ENCODE results near the gene CLDND2.

The CLDND2 gene

GRCh38 chr19:51354742-51355148 lies 14.1 kb downstream of the CLDND2 start:
- peak; percentile 88 for DNase-seq (ENCODE audit: low read depth, low spot score)

DNA sequence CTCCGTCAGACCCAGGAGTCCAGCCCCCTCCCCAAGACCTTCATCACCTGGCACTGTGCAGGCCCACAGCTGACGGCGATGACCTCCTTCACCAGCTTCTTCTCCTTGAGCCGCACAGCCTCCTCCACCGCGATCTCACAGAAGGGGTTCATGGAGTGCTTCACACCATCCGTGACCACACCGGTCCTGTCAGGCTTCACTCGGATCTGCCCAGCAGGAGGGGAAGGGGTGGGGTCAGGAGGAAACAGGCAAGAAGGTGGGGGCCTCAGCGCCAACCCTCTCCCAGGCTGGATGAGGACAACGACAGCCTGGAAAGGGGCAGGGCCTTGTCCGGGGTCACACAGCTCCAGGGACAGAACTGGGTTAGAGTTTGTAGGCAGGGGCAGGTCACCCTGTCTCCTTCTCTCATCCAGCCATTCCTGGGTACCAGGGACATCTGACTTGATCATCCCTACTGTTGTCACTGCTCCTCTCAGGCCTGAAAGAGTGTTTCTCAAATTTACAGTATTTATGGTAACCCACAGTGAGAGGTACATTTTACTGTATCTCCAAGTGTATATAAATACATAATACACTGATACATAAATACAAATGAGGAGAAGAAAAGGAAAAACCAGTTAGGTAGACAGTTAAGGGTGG lies 14.6 kb downstream of the CLDND2 start:
- DNase-seq (ENCODE audit: low read depth, low spot score), result peak; percentile 52

DNA sequence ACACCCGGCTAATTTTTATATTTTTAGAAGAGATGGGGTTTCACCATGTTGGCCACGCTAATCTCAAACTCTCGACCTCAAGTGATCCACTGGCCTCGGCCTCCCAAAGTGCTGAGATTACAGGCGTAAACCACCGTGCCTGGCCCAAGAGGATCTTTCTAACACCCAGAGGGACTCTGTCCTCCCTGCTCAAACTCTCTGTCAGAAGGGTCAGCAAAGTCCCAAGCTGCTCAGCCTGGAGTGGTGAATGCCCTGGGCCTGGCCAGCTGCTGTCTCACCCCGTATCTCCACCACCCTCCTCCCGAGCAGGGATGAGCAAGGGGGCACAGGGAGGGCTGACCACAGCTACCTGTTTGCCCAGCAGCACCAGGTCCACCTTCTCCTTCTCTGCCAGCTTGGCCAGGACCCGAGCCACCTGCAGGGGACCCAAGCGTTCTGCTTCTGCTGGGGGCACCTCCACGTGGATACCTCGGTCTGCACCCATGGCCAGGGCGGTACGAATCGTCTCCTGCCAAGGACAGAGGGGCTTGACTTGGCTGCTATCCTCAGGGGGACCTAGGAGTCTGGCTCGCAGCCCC lies 15.9 kb downstream of the CLDND2 start:
- DNase-seq (ENCODE audit: low read depth, low spot score), result no peak

DNA sequence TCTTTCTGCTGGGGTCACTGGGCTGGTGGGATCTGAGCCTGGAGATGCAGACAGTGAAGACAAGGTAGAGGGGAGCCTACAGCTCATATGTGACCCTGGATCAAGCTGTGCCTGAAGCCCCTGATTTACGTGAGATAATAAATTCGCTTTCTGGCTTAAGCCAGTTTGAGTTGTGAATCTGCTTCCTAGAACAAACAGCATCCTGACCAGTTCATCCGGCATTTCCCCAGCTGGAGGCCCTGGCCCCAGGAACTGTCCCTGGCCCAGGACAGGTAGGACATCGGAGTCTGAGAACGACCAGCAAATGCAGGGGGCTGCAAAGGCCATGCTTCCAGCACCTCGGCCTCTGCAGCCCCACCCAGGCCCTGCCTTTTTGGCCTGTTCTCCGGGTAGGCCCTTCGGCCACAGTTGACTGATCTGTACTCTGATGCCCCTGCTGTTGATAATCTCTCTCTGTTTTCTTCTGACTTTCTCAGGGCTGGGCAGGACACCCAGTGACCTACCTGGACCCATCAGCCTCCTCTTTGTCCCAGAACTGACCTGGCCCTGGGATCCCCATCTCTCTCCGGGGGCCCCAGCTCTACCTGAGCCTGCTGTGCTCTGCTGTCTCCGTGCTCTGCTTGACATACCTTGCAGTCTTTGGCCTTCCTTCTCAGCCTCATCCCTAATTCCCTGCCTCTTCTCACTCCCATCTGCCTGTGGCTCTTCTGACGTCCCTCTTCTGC lies 17.4 kb downstream of the CLDND2 start:
- DNase-seq (ENCODE audit: low read depth, low spot score), result no peak

DNA sequence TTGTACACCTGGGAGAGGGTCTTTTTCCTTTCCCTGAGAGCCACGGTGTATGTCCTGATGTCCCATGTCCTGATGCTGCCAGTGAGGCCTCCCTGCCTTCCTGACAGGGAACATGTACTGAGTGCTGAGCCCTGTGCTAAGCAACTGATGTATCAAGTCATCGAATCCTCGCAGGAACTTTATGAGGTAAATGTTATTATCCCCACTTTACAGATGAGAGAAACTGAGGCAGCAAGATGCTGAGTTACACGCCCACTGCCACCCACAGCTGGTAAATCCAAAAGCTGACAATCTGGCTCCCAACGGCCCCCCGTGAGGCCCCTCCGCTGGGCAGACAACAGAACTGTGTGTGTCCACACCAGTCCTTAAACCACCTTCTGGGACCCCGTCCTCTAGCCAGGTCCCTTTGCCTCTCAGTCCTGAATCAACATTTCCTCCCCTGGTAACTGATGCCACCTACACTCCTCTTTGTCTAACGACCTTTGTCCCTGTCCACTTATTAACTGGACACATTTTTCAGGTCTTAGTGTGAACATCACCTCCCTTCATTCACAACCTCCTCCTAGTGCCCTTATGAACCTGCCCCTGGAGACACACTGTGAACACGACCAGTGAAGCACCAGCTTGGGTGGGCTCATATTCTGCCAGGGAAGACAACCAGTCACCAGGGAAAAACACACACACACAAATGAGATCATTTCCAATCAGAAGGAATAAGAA lies 21.4 kb downstream of the CLDND2 start:
- no peak for DNase-seq (ENCODE audit: low read depth, low spot score)

- DNase-seq (ENCODE audit: low read depth, low spot score), result no peak
Observed at GRCh38 chr19:51346742-51347141, 22.1 kb downstream of the CLDND2 start.

DNA sequence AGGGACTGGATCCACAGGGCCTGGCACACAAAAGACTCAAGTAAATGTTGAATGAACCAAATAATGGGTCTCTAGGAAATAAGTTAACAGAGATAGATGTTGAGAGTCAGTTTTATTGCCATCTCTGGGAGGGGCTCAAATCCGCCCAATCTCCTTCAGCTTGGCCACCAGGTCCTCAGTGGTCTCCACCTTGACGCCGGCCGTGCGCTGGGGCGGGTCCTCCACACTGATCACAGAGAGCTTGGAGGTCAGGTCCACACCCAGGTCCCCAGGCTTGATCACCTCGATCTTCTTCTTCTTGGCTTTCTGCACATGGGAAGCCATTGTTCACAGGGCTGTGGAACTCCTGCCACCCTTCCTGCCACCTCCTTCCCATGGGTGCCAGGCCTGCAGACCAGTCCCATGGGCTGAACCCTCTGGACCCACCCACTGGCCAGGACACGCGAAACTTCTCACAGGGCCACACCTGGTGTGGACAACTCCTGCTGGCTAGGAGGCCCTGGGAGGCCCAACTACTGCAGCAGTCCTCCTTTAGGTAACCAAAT lies 23.7 kb downstream of the CLDND2 start:
- no peak for DNase-seq (ENCODE audit: low read depth, low spot score)

DNA sequence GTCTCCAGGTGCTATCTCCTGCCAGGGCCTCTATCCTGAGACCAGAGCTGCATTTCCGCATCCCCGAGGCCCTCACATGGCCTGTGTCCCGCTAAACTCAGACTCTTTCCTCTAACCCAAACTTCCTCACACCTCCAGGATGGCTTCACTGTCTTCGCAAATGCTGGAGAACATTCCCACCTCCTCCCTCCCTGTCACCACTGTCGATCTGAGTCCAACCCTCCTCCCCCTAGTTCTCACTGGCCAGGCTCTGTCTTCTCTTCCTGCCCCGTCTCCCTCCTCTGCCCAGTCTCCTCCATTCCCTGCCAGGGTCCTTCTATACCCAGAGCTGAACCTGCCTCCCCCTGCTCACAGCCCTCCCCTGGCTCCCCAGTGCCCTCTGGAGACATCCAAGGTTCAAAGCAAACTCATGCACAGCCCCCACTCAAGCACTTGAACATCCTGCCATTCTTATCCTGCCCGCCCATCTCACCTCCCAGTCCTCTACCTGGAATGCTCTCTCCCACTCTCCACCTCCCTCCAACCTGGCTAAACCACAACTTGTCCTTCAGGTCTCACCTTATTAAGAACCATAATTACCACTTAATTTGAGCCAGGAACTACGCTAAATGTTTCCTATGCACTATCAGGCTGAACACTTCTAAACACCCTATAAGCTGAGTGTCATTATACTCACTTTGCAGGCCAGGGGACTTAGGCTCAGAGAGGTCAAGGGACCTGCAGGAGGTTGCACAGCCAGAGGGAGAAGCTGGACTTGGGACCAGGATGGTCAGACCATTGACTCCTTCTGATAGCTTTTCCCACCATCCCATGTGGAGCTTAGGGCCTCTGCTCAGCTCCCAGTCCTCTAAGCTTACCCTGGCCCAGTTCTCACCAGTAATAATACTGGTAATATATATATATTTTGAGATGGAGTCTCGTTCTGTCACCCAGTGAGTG lies 25.9 kb downstream of the CLDND2 start:
- no peak for DNase-seq (ENCODE audit: low read depth, low spot score)

- peak; percentile 33 for DNase-seq (ENCODE audit: low read depth, low spot score)
Observed at GRCh38 chr19:51341976-51342580, 26.7 kb downstream of the CLDND2 start, which contains the start of gene VSIG10L. Gene VSIG10L, minus strand, starts transcription at chr19:51342139. Its CDS starts 15 bp downstream, at chr19:51342124.

DNA sequence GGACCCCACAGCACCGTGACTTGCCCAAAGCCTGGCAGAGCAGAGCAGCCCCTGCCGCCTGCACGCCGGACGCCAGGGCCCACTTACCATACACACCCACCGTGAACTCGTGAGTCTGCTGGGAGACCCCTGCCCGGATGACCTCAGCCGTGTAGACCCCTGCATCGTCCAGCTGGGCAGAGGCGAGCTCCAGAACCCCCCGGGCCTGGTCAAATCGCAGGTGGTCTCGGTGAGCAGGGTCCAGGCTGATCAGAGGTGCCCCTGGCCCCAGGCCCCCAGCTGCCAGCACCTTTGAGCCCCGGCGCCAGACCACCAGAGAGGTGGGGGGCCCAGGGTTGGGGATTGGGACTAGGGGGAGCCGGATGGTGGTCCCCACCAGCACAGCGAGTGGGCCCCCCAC lies 27.7 kb downstream of the CLDND2 start:
- no peak for DNase-seq (ENCODE audit: low read depth, low spot score)

DNA sequence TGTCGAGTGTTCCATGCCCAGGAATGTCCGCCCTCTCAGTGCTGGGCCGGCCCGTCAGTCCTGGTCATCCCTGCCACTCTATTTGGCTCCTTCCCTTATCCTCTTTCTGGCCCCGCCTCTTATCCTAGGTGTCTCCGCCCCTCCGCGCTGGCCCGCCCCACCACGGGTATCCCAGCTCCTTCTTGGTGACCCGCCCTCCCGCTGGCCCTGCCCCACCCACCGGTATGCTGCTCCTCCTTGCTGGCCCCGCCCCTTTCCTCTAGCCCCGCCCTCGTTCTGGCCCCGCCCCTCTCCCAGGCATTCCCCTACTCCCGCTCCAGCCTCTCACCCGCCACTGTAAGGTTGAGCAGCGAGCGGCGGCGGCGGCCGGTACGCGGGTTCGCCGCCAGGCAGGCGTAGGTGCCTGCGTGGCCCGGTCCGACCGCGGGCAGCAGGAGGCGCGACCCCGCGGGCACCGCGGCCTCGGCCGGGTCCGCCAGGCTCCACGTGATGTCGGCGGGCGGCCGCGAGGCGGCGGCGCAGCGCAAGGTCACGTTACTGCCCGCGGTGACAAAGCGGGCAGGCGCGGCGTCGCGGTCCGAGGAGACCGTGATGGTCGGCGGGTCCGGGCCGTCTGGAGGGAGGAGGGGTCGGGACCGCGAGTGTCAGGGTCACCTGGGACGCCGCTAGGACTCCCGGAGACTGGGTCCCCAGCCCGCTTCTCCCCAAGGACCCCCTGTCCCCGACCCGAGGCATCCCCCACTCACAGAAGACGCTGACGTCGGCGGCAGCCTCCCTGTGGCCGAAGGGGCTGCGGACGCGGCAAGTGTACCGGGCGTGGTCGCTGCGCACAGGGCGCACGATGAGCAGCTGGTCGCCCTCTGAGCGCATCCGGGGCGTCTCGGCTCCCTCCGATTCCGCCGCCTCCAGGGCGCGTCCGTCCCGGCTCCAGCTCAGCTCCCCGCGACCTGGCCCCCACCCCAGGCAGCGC lies 28.8 kb downstream of the CLDND2 start:
- peak; percentile 97 for DNase-seq (ENCODE audit: low read depth, low spot score)

GRCh38 chr19:51339313-51339686 lies 29.5 kb downstream of the CLDND2 start:
- peak; percentile 91 for DNase-seq (ENCODE audit: low read depth, low spot score)

- DNase-seq (ENCODE audit: low read depth, low spot score), result peak; percentile 91
Observed at GRCh38 chr19:51338563-51339312, 30.1 kb downstream of the CLDND2 start.

DNA sequence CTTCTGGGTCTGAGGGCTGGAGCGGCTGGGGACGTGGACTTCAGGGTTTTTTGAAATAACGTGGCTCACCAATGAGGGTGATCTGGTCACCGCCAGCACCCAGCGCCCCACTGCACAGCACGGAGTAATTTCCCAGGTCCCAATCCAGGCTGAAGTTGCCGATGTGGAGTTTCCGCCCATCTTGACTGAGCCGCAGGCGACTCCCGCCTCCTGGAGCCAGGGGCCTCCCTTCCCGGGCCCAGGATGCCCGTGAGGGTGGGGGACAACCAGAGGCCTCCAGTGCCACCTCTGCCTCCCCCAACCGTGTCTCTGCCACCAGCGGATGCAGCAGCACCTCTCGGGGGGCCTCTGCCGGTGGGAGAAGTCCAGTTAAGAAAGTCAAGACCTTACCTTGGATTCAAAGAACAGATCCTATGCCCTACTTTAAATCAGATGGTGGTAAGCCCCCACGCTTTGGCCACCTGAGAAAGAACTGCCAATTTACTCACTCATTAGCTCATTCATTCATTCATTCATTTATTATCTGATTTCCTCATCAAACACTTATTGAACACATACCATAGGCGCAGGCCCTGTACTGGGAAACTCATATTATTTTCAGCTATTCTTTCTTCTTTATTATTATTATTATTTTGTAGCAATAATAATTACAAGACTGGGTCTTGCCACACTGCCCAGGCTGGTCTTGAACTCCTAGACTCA lies 30.8 kb downstream of the CLDND2 start:
- DNase-seq (ENCODE audit: low read depth, low spot score), result no peak

GRCh38 chr19:51337141-51337860 lies 31.5 kb downstream of the CLDND2 start:
- no peak for DNase-seq (ENCODE audit: low read depth, low spot score)

DNA sequence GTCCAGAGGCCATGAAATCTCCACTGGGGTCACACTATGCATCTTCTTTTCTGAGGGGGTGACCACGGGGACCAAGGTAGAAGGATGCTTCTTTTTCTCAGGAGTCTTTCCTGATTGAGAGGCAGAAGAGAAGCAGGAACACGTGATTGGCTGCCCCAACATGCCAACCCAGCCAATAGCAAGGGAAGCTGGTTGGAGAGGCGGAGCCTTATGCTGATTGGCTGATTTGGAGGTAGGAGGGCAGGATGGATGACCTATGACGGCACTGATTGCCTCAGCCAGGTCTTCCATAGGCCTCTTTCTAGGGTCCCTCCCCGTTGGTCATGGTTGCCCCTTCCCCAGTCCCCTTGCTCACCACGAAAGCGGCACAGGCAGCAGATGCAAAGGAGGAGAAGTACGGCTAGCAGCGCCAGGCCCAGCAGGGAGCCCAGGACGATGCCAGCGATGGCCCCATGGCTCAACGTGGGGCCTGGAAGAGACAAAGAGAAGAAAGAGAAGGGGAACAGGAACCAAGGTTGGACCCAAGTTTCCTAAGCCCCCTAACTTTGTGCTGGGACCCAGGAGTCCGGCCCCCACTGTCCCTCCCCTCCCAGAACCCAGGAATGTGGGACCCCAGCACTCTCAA lies 34.9 kb downstream of the CLDND2 start:
- peak; percentile 54 for DNase-seq (ENCODE audit: low read depth, low spot score)

- no peak for DNase-seq (ENCODE audit: low read depth, low spot score)
Observed at GRCh38 chr19:51331716-51332115, 37.1 kb downstream of the CLDND2 start.

Data from ELF-1 (cell line).